Ammon's horn (tissue), 1 donor: ENCODE data around the gene MAPK10.

Experiments
- DNase-seq: peaks from one replicate; pipeline ENCODE4 v3.0.0-alpha.2; 2016; ENCODE audit warnings: low spot score

MAPK10 gene

DNA sequence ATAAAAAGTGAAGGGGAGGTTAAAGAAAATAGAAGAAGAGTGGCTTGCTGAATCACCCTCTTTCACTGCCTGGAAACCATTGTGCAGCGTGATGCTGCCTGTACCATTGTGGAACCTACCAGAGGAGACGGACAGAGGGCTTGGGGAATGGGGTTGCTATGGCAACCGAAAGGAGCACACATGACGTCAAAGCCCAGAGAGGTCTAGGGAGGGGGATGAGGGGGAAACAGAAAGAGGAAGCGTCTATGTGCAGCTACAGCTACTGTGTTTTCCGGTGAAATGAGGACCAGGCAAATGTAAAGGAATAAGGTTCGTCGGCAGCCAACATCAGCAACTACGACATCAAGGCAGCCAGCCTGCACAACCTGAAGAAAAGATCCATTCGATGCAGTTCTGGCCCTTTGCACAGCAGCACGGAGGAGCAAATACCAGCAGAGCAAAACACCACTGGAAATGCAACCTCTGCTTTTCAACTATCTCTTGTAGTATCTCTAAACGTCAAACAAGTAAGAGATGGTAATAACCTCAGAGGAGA lies at the start of gene MAPK10:
Gene MAPK10, minus strand, starts transcription at position 110 of the 535 bp plus-strand sequence.
- peak; percentile 99 for DNase-seq

GRCh38 chr4:86403575-86403974 lies 43.7 kb upstream of the MAPK10 start:
- no peak for DNase-seq

DNA sequence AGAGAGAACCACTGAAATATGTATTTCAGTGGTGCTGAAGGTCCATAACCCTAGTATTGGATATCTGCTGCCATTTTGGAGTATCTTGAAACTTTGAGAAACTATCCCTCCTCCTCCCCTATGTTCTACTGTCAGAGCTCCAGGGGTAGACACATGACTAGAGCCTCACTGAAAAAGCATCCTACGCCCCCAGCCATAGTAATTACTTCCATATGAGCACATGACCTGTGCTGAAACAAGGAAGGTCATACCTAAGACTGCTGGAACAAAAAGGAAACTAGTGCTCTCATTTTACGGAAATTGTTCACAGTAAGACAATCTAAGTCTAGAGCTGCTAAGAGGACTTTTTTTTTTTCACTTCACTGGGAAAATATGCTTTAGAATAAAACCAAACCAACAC lies 42.0 kb upstream of the MAPK10 start:
- DNase-seq: no peak

DNA sequence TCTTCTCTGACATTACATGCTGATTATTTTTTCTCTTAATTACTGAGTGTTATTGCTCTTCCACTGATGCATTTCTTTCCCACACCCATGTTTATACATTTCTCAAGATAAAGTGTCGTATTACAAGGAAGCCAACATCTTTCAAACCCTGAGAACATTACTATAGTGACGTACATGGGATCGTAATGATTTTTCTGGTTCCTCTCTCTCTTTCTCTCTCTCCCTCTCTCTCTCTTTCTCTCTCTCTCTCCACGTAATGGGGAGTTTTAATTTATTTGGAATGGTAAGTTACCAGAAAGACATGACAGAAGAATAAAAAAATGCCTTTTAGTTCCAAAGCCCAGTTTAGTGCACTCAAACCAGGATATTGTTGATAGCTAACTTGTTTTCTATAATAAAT lies 40.4 kb upstream of the MAPK10 start:
- DNase-seq: no peak

DNA sequence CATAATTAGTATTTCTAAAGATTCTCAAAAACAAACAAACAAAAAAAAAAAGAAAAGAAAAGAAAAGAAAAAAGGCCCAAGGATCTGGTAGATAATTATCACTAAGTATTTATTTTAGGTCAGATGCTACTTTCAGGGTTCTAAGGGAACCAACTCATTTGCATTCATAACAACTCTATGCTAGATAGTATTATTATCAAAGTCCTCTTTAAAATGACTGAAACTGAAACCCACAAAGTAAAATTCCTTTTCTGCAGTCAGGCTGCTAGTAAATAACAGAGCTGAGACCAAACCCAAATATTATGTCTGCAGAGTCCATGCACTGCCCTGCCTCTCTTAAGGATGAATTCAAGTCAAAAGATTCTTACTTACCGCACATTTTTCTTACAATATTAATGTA lies 38.3 kb upstream of the MAPK10 start:
- no peak for DNase-seq

DNA sequence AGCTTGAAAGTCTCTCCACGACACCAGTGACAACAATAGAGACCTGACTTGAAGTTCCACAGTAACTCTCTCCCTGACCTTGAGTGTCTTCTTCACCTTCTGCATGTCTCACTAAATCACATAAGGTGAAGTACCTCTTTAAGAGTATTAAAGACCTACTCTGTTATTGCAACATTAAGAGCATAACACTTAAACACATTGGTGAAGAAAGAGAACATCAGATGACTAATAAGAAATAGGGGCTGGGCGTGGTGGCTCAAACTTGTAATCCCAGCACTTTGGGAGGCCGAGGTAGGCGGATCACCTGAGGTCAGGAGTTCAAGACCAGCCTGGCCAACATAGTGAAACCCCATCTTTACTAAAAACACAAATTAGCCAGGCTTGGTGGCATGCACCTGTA lies 33.9 kb upstream of the MAPK10 start:
- DNase-seq: no peak

DNA sequence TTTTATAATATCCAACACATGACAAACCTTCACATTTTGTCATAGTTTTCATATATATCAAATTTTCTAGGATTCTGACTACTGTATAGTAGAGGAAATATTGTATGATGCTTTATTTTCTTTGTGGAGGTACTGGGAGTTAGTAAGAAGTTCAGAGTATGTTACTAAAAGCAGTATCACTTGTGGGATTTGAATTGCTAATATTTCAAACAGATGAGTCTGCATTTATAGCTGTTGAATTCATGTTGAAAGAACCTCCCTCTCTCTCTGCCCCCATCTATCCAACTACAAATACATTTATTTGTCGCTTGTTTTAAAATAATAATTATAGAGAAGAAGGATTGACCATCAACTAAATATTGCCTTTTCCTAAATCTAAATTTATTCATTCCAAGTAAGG lies 29.8 kb upstream of the MAPK10 start:
- DNase-seq: no peak

DNA sequence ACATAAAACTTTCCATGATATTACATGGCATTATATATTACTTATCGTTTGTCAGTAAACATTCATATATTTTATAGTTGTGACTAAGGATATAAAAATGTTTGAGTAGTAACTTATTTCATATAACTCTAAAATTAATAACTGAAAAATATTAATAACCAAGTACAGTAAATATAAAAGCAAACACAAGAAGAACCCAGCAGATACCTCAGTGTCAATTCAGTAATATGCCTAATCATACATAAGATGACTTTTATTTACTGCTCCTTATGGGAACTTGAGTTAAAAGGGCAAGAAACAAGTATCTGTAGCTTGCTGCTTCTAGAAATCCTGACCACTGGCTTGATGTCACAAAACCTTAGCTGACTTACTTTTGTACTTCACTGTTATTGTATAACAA lies 28.4 kb upstream of the MAPK10 start:
- DNase-seq: no peak

- DNase-seq: peak; percentile 35
Measured at GRCh38 chr4:86386817-86387415, 27.1 kb upstream of the MAPK10 start.

GRCh38 chr4:86386201-86386600 lies 26.3 kb upstream of the MAPK10 start:
- DNase-seq: no peak

GRCh38 chr4:86381431-86381830 lies 21.6 kb upstream of the MAPK10 start:
- DNase-seq: peak; percentile 32

- DNase-seq: no peak
Measured at GRCh38 chr4:86380181-86380724, 20.4 kb upstream of the MAPK10 start.

GRCh38 chr4:86376850-86377249 lies 17.0 kb upstream of the MAPK10 start:
- DNase-seq: no peak

- DNase-seq: no peak
Measured at GRCh38 chr4:86368433-86368832, 8.6 kb upstream of the MAPK10 start.

DNA sequence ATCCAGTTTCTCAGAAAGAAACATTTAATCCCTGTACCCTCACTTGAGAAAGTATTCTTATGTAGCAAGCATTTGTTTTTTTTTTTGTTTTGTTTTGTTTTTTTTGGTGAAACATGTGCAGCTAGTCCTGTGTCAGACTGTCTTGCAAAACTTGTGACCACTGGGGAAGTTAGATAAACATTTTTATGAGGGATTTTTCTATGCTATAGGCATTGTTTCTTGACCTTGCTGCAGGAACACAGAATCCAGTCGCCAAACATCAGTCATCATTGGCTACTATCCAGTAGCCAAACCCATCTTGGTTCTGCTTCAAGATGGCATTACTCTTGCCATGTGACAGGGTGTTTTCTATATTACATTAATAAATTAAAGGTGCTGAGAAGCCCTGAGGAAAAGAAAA lies 7.7 kb upstream of the MAPK10 start:
- no peak for DNase-seq

GRCh38 chr4:86366920-86367319 lies 7.1 kb upstream of the MAPK10 start:
- no peak for DNase-seq

GRCh38 chr4:86362510-86362909 lies 2.7 kb upstream of the MAPK10 start:
- DNase-seq: no peak

DNA sequence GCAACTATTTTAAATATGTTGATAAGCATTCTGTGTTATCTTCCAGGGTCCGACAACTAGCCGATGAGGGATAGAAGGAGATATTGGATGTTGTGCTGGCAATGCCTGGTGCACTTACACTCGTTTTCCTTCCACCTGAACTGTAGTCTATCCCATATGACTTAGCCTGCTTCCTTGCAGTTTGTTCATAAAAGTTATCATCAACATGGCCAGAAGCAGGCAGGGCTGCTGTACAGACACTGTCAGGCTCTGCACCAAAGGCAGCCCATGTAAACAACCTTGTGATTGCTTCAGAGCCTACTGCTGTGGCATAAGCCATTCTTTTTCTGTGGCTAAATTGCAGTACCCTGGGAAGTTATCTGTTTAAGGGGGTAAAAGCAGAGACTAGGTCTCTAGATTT lies 1.6 kb downstream of the MAPK10 start:
- DNase-seq: peak; percentile 77

GRCh38 chr4:86357608-86358007 lies 2.2 kb downstream of the MAPK10 start:
- DNase-seq: peak; percentile 58

DNA sequence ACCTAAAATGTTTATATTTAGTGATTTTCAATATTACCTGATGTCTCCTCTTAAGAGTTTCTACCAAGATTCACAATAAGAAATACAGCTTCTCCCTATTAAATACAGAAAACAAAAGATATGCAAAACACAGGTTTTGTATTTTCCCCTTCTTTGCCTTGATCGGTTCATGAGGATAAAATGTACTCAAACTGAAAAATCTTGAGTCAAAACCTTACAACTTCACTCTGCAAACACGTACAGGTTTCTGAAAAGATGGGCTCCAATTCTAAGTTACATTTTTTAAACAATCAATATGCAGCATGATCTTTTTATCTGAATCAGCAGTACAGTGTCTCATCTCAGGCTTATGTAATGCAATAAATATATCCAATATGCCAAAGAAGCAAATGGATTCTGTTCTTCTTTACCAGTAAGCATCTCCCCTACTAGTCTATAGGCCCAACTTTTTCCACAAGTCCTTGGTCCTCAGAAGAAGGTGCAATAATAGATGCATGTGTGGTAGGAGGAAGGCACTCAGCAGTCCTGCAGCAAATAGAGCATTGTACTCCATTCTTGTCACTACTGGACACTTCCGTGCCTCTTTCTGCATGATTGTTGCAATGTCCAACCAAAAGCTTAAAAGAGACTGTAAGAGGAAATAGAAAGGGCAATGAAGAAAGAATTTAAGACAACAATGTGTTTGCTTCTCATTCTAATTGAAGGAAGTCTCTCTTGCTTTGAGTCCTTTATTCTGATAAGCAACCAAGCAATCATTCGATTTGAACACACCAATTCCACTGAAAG lies 3.2 kb downstream of the MAPK10 start:
- DNase-seq: peak; percentile 61

DNA sequence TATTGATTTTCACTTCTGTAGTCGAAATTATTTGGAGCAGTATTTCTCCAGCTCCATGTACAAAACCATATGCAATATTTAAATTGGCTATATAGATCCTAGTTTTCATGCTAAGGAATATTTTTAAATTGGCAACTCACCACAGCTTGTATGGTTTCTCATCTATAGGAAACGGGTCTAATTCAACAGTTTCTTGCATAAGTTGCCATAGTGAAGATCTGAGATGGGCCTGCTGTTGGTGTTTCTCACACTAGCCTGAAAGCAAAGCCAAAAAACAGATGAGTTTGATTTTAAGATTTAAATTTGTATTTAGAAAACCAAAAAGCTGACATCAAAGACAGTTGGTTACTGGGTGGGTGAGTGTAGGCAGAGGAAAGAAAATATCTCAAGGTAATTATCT lies 5.5 kb downstream of the MAPK10 start:
- DNase-seq: no peak

- DNase-seq: no peak
Measured at GRCh38 chr4:86346320-86346719, 13.5 kb downstream of the MAPK10 start.

GRCh38 chr4:86344127-86344526 lies 15.7 kb downstream of the MAPK10 start:
- DNase-seq: no peak
